DOHH2 (cell line): ENCODE data around the gene REL.

Source experiments
- H3F3A ChIP-seq: fragments of 200-600 bp; sonication (generic), shearing (Covaris generic); 2 replicates; pipeline ENCODE4 v1.6.0; 2016; ENCODE audit warnings: antibody characterized with exemption, mild to moderate bottlenecking; ENCODE audit not compliant: control insufficient read depth, insufficient read depth
- H3K27ac ChIP-seq: fragments of 200-600 bp; sonication (generic); 2 replicates; pipeline ENCODE4 v1.5.1; 2014; ENCODE audit warnings: low read depth, mild to moderate bottlenecking, low read length, moderate library complexity
- H3K27me3 ChIP-seq: fragments of 200-600 bp; sonication (generic); 2 replicates; pipeline ENCODE4 v1.6.1; 2014; ENCODE audit warnings: mild to moderate bottlenecking, low read length, mixed read lengths; ENCODE audit not compliant: control insufficient read depth
- H3K36me3 ChIP-seq: fragments of 200-600 bp; sonication (generic); 2 replicates; pipeline ENCODE4 v1.6.1; 2014; ENCODE audit warnings: mild to moderate bottlenecking, low read length, moderate library complexity, mixed read lengths; ENCODE audit not compliant: control insufficient read depth
- H3K4me1 ChIP-seq: fragments of 200-600 bp; sonication (generic); 2 replicates; pipeline ENCODE4 v1.6.1; 2014; ENCODE audit warnings: mild to moderate bottlenecking, low read length, mixed read lengths; ENCODE audit not compliant: control insufficient read depth
- H3K4me2 ChIP-seq: fragments of 200-600 bp; sonication (generic); 2 replicates; pipeline ENCODE4 v1.6.0; 2014; ENCODE audit warnings: mild to moderate bottlenecking, low read length, moderate library complexity
- H3K4me3 ChIP-seq: fragments of 200-600 bp; sonication (generic); 2 replicates; pipeline ENCODE4 v1.5.1; 2014; ENCODE audit warnings: mild to moderate bottlenecking, low read length, mixed read lengths
- H3K79me2 ChIP-seq: fragments of 200-600 bp; sonication (generic); 2 replicates; pipeline ENCODE4 v1.6.1; 2014; ENCODE audit warnings: mild to moderate bottlenecking, low read length, mixed read lengths; ENCODE audit not compliant: control insufficient read depth
- H3K9me2 ChIP-seq: fragments of 200-600 bp; sonication (generic); replicated peaks from 2 replicates; pipeline ENCODE4 v1.6.1; 2014; ENCODE audit warnings: mild to moderate bottlenecking, low read length, mixed read lengths; ENCODE audit not compliant: control insufficient read depth
- H3K9me3 ChIP-seq: fragments of 200-600 bp; sonication (generic); 2 replicates; pipeline ENCODE4 v1.6.1; 2014; ENCODE audit warnings: antibody characterized with exemption, low read length, mixed read lengths; ENCODE audit not compliant: control insufficient read depth, insufficient read depth
- H4K20me1 ChIP-seq: fragments of 200-600 bp; sonication (generic); 2 replicates; pipeline ENCODE4 v1.6.0; 2014; ENCODE audit warnings: low read depth, mild to moderate bottlenecking, antibody characterized with exemption, low read length, moderate library complexity; ENCODE audit not compliant: control insufficient read depth, insufficient read depth
- CTCF ChIP-seq: fragments of 200-600 bp; sonication (generic); IDR thresholded peaks from one replicate; pipeline ENCODE4 v1.5.1; 2014; ENCODE audit warnings: antibody characterized with exemption, mild to moderate bottlenecking, low read depth, low read length; ENCODE audit not compliant: poor library complexity, severe bottlenecking
- EZH2phosphoT487 ChIP-seq: fragments of 200-600 bp; sonication (generic); IDR thresholded peaks from 2 replicates; pipeline ENCODE4 v1.6.1; 2017; ENCODE audit warnings: borderline replicate concordance, mild to moderate bottlenecking, antibody characterized with exemption, low read length, moderate library complexity, mixed read lengths

REL gene

GRCh38 chr2:60961457-60961856, 80.1 kb downstream of the REL start:
- Histone ChIP-seq H3K4me1 (peaks cover 35% of the 10 kb centered on the region), H3K9me3 (no peaks in the 10 kb centered on the region), H3K79me2 (peaks cover 3% of the 10 kb centered on the region; the same call in 1 of the 2 replicates), H3K27ac (no peak overlapping the region), H4K20me1 (no peaks in the 10 kb centered on the region), H3K36me3 (peaks cover 48% of the 10 kb centered on the region), H3K27me3 (no peaks in the 10 kb centered on the region), H3F3A (peaks cover 22% of the 10 kb centered on the region), H3K4me3 (no peak overlapping the region), H3K9me2 (no peaks in the 10 kb centered on the region), H3K4me2 (no peak overlapping the region)
- no peak for TF ChIP-seq EZH2phosphoT487
- no peak for TF ChIP-seq CTCF

DNA sequence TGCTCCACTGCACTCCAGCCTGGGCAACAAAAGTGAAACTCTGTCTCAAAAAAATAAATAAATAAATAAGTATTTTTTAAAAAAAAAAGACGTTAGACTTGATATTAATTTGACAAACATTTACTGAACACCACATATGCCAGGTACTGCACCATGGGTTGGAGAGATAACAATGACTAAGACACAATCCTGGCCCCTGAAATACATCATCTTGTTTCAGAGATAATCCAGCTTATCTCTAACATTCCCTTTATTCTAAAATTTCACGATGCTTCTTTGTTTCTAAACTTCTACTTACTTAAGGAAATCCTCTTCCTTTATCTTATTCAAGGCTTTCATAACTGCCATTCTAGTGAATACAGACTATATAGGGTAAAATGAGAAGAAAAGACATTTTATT, 81.2 kb downstream of the REL start:
- H3K4me3 ChIP-seq = no peak overlapping the region
- no peak overlapping the region for H3K4me2 ChIP-seq
- peaks cover 33% of the 10 kb centered on the region for H3F3A ChIP-seq
- H3K36me3 ChIP-seq = peaks cover 45% of the 10 kb centered on the region
- H3K9me3 ChIP-seq = no peaks in the 10 kb centered on the region
- H3K4me1 ChIP-seq = peaks cover 46% of the 10 kb centered on the region
- peaks cover 4% of the 10 kb centered on the region for H3K79me2 ChIP-seq
- no peak overlapping the region for H3K27ac ChIP-seq
- no peaks in the 10 kb centered on the region for H4K20me1 ChIP-seq
- H3K27me3 ChIP-seq = no peaks in the 10 kb centered on the region
- no peaks in the 10 kb centered on the region for H3K9me2 ChIP-seq
- TF ChIP-seq CTCF (no peak), EZH2phosphoT487 (no peak)

DNA sequence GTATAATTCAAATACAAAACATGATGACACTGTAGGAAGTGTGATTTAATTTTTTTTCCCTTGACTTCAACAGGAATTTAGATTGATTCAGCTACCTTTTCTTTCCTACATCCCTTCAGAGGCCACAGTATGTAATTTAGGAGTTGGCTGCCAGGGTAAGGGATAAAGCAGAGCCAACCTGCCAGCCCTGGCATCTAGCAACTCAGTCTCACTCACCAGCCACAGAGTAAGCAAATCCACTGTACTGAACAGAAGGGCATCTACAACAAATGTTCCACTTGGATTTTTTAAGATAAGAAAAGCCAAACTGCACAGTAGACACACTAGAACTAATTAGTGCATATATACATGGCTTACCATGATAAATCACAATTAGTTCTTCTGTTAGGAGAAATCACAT, 81.8 kb downstream of the REL start:
- no peak overlapping the region for H3K4me3 ChIP-seq
- no peaks in the 10 kb centered on the region for H3K9me2 ChIP-seq
- H3K4me2 ChIP-seq = no peak overlapping the region
- TF ChIP-seq EZH2phosphoT487 (no peak), CTCF (no peak)
- H3K27me3 ChIP-seq = no peaks in the 10 kb centered on the region
- H4K20me1 ChIP-seq = no peaks in the 10 kb centered on the region
- H3F3A ChIP-seq = peaks cover 40% of the 10 kb centered on the region
- peaks cover 52% of the 10 kb centered on the region for H3K4me1 ChIP-seq
- H3K9me3 ChIP-seq = no peaks in the 10 kb centered on the region
- peaks cover 38% of the 10 kb centered on the region for H3K36me3 ChIP-seq
- H3K27ac ChIP-seq = no peak overlapping the region
- peaks cover 9% of the 10 kb centered on the region for H3K79me2 ChIP-seq
